Fibroblast of lung (primary cell): ENCODE results near the gene ZNF582. TPM values are rescaled to one million over a fixed set of nuclear protein-coding genes. Genes with fewer than 3 reads are reported as not detected.

Source experiments
- DNase-seq, 2 donors: peaks; one replicate each; pipeline versions ENCODE4 v3.0.0 to v3.0.0-alpha.2; 2010; ENCODE audit warnings: low read depth in 2 of 2
- H2AFZ ChIP-seq: 2 replicates; pipeline ENCODE4 v1.5.1; 2012; ENCODE audit warnings: low read length, control low read depth, inconsistent platforms
- H3K27ac ChIP-seq: 2 replicates; pipeline ENCODE4 v1.5.1; 2011; ENCODE audit warnings: low read length, control low read depth; ENCODE audit not compliant: insufficient read depth
- H3K27me3 ChIP-seq: 2 replicates; pipeline ENCODE4 v1.5.1; 2011; ENCODE audit warnings: mild to moderate bottlenecking, low read length; ENCODE audit not compliant: control insufficient read depth, insufficient read depth
- H3K36me3 ChIP-seq: 2 replicates; pipeline ENCODE4 v1.5.1; 2011; ENCODE audit warnings: low read length; ENCODE audit not compliant: control insufficient read depth, insufficient read depth
- H3K4me1 ChIP-seq: 2 replicates; pipeline ENCODE4 v1.5.1; 2011; ENCODE audit warnings: low read length; ENCODE audit not compliant: control insufficient read depth, insufficient read depth; ENCODE audit errors: extremely low read depth
- H3K4me2 ChIP-seq: 2 replicates; pipeline ENCODE4 v1.5.1; 2011; ENCODE audit warnings: low read length, control low read depth; ENCODE audit not compliant: insufficient read depth; ENCODE audit errors: extremely low read depth
- H3K4me3 ChIP-seq, 4 experiments: fragments of 200-600 bp in 1 of 4; sonication (generic) in 1 of 4; replicated peaks in 1 of 4; 2 replicates each; pipeline ENCODE4 v1.5.1; 2011 to 2016; ENCODE audit warnings: low read length in 4 of 4, low read depth in 3 of 4, mild to moderate bottlenecking in 3 of 4, control low read depth in 2 of 4, inconsistent platforms in 1 of 4, mixed read lengths in 1 of 4; ENCODE audit not compliant: insufficient read depth in 1 of 4; ENCODE audit errors: control extremely low read depth in 1 of 4
- H3K79me2 ChIP-seq: 2 replicates; pipeline ENCODE4 v1.5.1; 2012; ENCODE audit warnings: mild to moderate bottlenecking, low read length, inconsistent platforms; ENCODE audit not compliant: control insufficient read depth, insufficient read depth
- H3K9ac ChIP-seq: 2 replicates; pipeline ENCODE4 v1.5.1; 2011; ENCODE audit warnings: mild to moderate bottlenecking, low read length, control low read depth; ENCODE audit not compliant: insufficient read depth
- H3K9me3 ChIP-seq: 2 replicates; pipeline ENCODE4 v1.5.1; 2012; ENCODE audit warnings: low read depth, low read length; ENCODE audit not compliant: control insufficient read depth, insufficient read depth
- H4K20me1 ChIP-seq: 2 replicates; pipeline ENCODE4 v1.5.1; 2011; ENCODE audit warnings: low read length; ENCODE audit not compliant: control insufficient read depth, insufficient read depth; ENCODE audit errors: extremely low read depth
- EZH2 ChIP-seq: IDR thresholded peaks from 2 replicates; pipeline ENCODE4 v1.5.1; 2012; ENCODE audit warnings: low read length, control low read depth, mild to moderate bottlenecking; ENCODE audit errors: missing control alignments
- polyA minus RNA-seq: library from RNA; depleted of rRNA, polyadenylated mRNA; stranded (reverse); fragments of >200 nt; gene quantifications from 2 replicates; pipeline ENCODE4 v1.2.3, GENCODE V29; 2011; ENCODE audit warnings: low replicate concordance
- polyA plus RNA-seq, 2 donors: library from polyadenylated mRNA; depleted of rRNA in 1 of 2; stranded (reverse) in 1 of 2; unstranded in 1 of 2; fragments of >200 nt; gene quantifications; 2 replicates each; pipeline ENCODE4 v1.2.1, GENCODE V29; 2011 to 2012; ENCODE audit warnings: missing spikeins in 1 of 2
- total RNA-seq: library from RNA; depleted of rRNA; stranded (reverse); fragments of >200 nt; gene quantifications from 2 replicates; pipeline ENCODE4 v1.2.1, GENCODE V29; 2014
- TF ChIP-seq, protein P1 (sequence below), 2 donors: IDR thresholded peaks in 1 of 2; conservative IDR thresholded peaks in 1 of 2; 1 replicate in 1 of 2; 2 replicates in 1 of 2; pipeline ENCODE4 v1.5.1; 2011 to 2012; ENCODE audit warnings: low read length in 2 of 2, control low read depth in 1 of 2, inconsistent platforms in 1 of 2, low read depth in 1 of 2, mild to moderate bottlenecking in 1 of 2

ZNF582 gene
- total RNA-seq: 4.1 and 4.8 TPM in 2 replicates
- polyA plus RNA-seq: 2.9 and 3.0 TPM in 2 replicates
- polyA plus RNA-seq (2012): 1.8 and 2.3 TPM in 2 replicates
- 0.31 and 7.6 TPM in 2 replicates for polyA minus RNA-seq

DNA sequence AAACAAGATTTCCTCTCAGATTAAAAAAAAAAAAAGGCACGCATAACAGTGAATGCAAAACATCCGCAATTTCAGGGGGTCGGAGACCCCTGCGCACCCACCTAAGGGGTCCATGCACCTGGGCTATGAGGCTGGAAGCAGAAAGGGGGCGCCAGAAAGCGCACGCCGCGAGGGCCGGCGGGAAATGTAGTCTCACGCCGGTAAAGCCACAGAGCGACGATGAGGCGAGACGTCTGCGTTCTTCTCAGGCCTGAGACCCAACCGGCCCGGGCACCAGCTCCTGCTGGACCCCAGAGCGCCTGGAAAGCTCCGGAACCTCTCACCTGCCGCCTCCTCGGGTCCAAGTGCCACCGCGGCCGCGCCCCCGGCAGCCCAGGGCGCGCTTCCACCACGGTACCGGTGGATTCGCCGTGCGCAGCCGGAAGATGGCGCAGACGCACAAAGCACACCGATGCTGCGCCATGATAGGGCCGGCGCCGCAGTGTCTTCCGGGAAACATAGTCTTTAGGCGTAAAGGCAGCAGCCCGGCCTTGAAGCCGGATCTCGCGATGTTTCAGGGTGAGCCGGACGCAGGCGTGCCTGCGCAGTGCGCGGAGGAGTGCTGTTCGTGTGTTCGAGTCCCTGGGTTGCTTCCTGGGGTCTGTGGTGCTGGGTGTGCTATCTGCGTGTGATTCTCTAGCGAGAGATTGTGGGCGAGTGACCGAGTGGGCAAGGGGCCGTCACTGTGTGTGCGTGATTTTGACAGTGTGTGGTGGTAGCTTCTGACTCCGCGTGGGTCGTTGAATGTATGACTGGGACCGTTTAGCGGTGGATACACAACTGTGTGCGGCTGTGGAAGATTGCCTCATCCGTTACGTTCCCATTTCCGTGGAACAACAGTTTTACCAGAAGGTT is at the start of gene ZNF582:
Gene ZNF582 (minus strand): TSS at position 416 of the 894 bp plus-strand sequence. CDS start 1,782 bp downstream, outside the sequence.
- no peaks in the 10 kb centered on the region for H3K27me3 ChIP-seq
- H3K79me2 ChIP-seq: no peaks in the 10 kb centered on the region
- H4K20me1 ChIP-seq: no peaks in the 10 kb centered on the region
- peak within 1 kb of the TSS; percentile 55 for H3K4me2 ChIP-seq
- no peaks in the 10 kb centered on the region for H3K36me3 ChIP-seq
- TF ChIP-seq, protein P1, sequence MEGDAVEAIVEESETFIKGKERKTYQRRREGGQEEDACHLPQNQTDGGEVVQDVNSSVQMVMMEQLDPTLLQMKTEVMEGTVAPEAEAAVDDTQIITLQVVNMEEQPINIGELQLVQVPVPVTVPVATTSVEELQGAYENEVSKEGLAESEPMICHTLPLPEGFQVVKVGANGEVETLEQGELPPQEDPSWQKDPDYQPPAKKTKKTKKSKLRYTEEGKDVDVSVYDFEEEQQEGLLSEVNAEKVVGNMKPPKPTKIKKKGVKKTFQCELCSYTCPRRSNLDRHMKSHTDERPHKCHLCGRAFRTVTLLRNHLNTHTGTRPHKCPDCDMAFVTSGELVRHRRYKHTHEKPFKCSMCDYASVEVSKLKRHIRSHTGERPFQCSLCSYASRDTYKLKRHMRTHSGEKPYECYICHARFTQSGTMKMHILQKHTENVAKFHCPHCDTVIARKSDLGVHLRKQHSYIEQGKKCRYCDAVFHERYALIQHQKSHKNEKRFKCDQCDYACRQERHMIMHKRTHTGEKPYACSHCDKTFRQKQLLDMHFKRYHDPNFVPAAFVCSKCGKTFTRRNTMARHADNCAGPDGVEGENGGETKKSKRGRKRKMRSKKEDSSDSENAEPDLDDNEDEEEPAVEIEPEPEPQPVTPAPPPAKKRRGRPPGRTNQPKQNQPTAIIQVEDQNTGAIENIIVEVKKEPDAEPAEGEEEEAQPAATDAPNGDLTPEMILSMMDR (conservative IDR thresholded peaks at IDR 0.05 in 1 of 2, IDR thresholded peaks at IDR 0.05 in 1 of 2; ENCODE audit: low read depth in 1 of 2, low read length in 2 of 2): peak; percentile 80 to 81
- no peak for TF ChIP-seq EZH2
- H3K4me3 ChIP-seq: peak within 1 kb of the TSS; percentile 36 to 98 (median 82)
- peak within 1 kb of the TSS; percentile 51 for H3K27ac ChIP-seq
- no peaks in the 10 kb centered on the region for H3K9me3 ChIP-seq
- no peaks in the 10 kb centered on the region for H3K4me1 ChIP-seq
- peak within 1 kb of the TSS; percentile 69 for H3K9ac ChIP-seq
- H2AFZ ChIP-seq: peak within 1 kb of the TSS; percentile 99
- DNase-seq: peak; percentile 96 to 98

DNA sequence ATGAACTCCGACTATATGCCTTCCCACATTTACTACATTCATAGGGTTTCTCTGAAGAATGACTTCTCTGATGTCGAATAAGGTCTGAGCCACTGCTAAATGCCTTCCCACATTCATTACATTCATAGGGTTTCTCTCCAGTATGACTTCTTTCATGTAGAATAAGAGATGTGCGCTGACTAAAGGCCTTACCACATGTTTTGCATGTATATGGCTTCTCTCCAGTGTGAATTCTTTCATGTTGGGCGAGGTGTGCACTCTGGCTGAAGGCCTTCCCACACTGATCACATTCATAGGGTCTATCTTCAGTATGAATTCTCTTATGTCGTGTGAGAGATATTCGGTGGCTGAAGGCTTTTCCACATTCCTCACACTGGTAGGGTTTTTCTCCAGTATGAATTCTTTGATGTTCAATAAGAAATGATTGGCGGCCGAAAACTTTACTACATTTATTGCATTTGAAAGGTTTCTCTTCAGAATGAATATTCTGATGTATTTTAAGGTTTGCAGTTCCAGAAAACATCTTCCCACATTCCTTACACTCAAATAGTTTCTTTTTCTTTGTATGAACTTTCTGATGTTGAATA is 48.0 kb upstream of the ZNF582 start:
- TF ChIP-seq, protein P1 (conservative IDR thresholded peaks at IDR 0.05 in 1 of 2, IDR thresholded peaks at IDR 0.05 in 1 of 2; ENCODE audit: low read depth in 1 of 2, low read length in 2 of 2): no peak
- TF ChIP-seq EZH2: no peak
- Histone ChIP-seq H4K20me1 (no peaks in the 10 kb centered on the region), H3K27ac (no peak overlapping the region), H3K4me2 (no peak overlapping the region), H3K4me3 (no peak overlapping the region), H3K9ac (no peak overlapping the region), H3K36me3 (no peaks in the 10 kb centered on the region), H2AFZ (no peak overlapping the region), H3K4me1 (no peaks in the 10 kb centered on the region), H3K9me3 (no peaks in the 10 kb centered on the region), H3K27me3 (no peaks in the 10 kb centered on the region), H3K79me2 (no peaks in the 10 kb centered on the region)
- no peak for DNase-seq

DNA sequence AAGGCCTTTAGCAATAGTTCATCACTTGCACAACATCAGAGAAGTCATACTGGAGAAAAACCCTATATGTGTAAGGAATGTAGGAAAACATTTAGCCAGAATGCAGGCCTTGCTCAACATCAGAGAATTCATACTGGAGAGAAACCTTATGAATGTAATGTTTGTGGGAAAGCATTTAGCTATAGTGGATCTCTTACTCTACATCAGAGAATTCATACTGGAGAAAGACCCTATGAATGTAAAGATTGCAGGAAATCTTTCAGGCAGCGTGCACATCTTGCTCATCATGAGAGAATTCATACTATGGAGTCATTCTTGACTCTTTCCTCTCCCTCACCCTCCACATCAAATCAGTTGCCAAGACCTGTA is 30.6 kb upstream of the ZNF582 start:
- Histone ChIP-seq H3K4me3 (no peak overlapping the region), H3K36me3 (no peaks in the 10 kb centered on the region), H3K27me3 (no peaks in the 10 kb centered on the region), H4K20me1 (no peaks in the 10 kb centered on the region), H3K79me2 (no peaks in the 10 kb centered on the region), H3K4me2 (no peak overlapping the region), H3K4me1 (no peaks in the 10 kb centered on the region), H3K9me3 (peaks cover 11% of the 10 kb centered on the region), H3K9ac (no peak overlapping the region), H3K27ac (no peak overlapping the region), H2AFZ (no peak overlapping the region)
- DNase-seq: peak in 1 of 2 donors; percentile 4
- TF ChIP-seq EZH2: no peak
- TF ChIP-seq, protein P1 (conservative IDR thresholded peaks at IDR 0.05 in 1 of 2, IDR thresholded peaks at IDR 0.05 in 1 of 2; ENCODE audit: low read depth in 1 of 2, low read length in 2 of 2): no peak
